ENCODE results near the gene CDC73. TPM values are rescaled to one million over a fixed set of nuclear protein-coding genes. Genes with fewer than 3 reads are reported as not detected.

CDC73 gene
- total and polyA plus RNA-seq, 10 of the 15 experiments (the other 5 are each of a cell fraction or from before 2014, with no cell fraction given), result 10.6 to 43.4 (median 21.7) TPM

- intact Hi-C loops (cut with micrococcal nuclease; ENCODE audit: unreplicated experiment), result no loop called here
Measured at GRCh38 chr1:193157360-193157759, 35.5 kb downstream of the CDC73 start.

GRCh38 chr1:193176113-193176512 lies 54.3 kb downstream of the CDC73 start:
- FAIRE-seq, result no peak
- no peak for TF ChIP-seq POLR2AphosphoS5 (IDR thresholded peaks at IDR 0.05; ENCODE audit: low read length)
- no peak for TF ChIP-seq ATF2 (IDR thresholded peaks at IDR 0.05; ENCODE audit: low read length)
- TF ChIP-seq EED (IDR thresholded peaks at IDR 0.05; ENCODE audit: low read depth), result no peak
- TF ChIP-seq HCFC1 (IDR thresholded peaks at IDR 0.05; ENCODE audit: low read length), result no peak
- no peak for TF ChIP-seq NFXL1 (IDR thresholded peaks at IDR 0.05; ENCODE audit: borderline replicate concordance)
- no peak for TF ChIP-seq STAT3 (IDR thresholded peaks at IDR 0.05; ENCODE audit: low read depth, low read length)
- TF ChIP-seq BCL3 (IDR thresholded peaks at IDR 0.05; ENCODE audit: borderline replicate concordance, insufficient read depth, low read depth, low read length, poor library complexity, severe bottlenecking), result no peak
- no peak for TF ChIP-seq RAD51 (IDR thresholded peaks at IDR 0.05)
- no peak for TF ChIP-seq NFYA (IDR thresholded peaks at IDR 0.05; ENCODE audit: borderline replicate concordance, low read depth, low read length)
- TF ChIP-seq TCF12 (IDR thresholded peaks at IDR 0.05; ENCODE audit: low read depth, low read length), result no peak

More at GRCh38 chr1:193157360-193157759, 35.5 kb downstream of the CDC73 start:
- Histone ChIP-seq H3K27me3 (replicated peaks in 1 of 2; ENCODE audit: control insufficient read depth in 2 of 2, insufficient read depth in 2 of 2, low read length in 1 of 2) (no peaks in the 10 kb centered on the region), H3K36me3 (ENCODE audit: control insufficient read depth in 2 of 2, insufficient read depth in 2 of 2, low read length in 1 of 2) (peaks cover 0 to 4% of the 10 kb centered on the region in 2 experiments; a peak in 2 of 4 replicates), H3K4me2 (ENCODE audit: control insufficient read depth, insufficient read depth) (no peak overlapping the region), H3K27ac (ENCODE audit: control insufficient read depth, insufficient read depth) (no peak overlapping the region), H3K4me3 (no peak overlapping the region), H3K9me3 (replicated peaks; ENCODE audit: control insufficient read depth, insufficient read depth, low read length) (no peaks in the 10 kb centered on the region), H3K79me2 (ENCODE audit: control insufficient read depth, insufficient read depth, low read length) (no peaks in the 10 kb centered on the region), H2AFZ (ENCODE audit: control insufficient read depth, low read depth, low read length) (no peak overlapping the region), H4K20me1 (ENCODE audit: control insufficient read depth, insufficient read depth) (no peaks in the 10 kb centered on the region), H3K4me1 (ENCODE audit: control insufficient read depth, insufficient read depth, low read length) (no peaks in the 10 kb centered on the region), H3K9ac (ENCODE audit: control insufficient read depth, insufficient read depth, low read length) (no peak overlapping the region)
- POLR2A ChIA-PET, result no interaction called here
- in situ Hi-C loops (cut with MboI), result no loop called here
- WGBS (ENCODE audit: insufficient coverage, insufficient replicate concordance, low lambda C conversion rate, missing lambda C conversion rate), result 96% methylated on average over 2 of the region's 2 CpGs
- ATAC-seq (no peak), FAIRE-seq (no peak), DNase-seq (ENCODE audit: low read depth, low spot score) (no peak)
- SMC1A ChIA-PET (ENCODE audit: uncharacterized antibody, unreplicated experiment), result interaction anchor here (0.9 to 1.8 kb wide), 2 partner anchors 20 to 26 kb away, joined by 4 read pairs; no protein-coding TSS in a partner anchor
- TF ChIP-seq NR2F1 (conservative IDR thresholded peaks at IDR 0.05), result no peak
- no peak for TF ChIP-seq HDGF (IDR thresholded peaks at IDR 0.05)
- no peak for TF ChIP-seq USF1 (IDR thresholded peaks at IDR 0.05; ENCODE audit: borderline replicate concordance, extremely low read length, insufficient read depth, low read depth, low read length)
- CTCF ChIA-PET, result interaction anchor here (0.8 to 1.8 kb wide), 3 partner anchors 26 to 684 kb away, joined by 3 to 5 read pairs (median 3); no protein-coding TSS in a partner anchor
- BruUV-seq (replicated peaks), result no TSS peak
- RAD21 ChIA-PET (ENCODE audit: unreplicated experiment), result interaction anchor here (1.9 kb wide), 1 partner anchor 31 kb away, joined by 7 read pairs; no protein-coding TSS in a partner anchor

More at GRCh38 chr1:193176113-193176512, 54.3 kb downstream of the CDC73 start:
- Histone ChIP-seq H3K9me3 (replicated peaks; ENCODE audit: control insufficient read depth, insufficient read depth, low read length) (no peaks in the 10 kb centered on the region), H4K20me1 (ENCODE audit: control insufficient read depth, insufficient read depth) (no peaks in the 10 kb centered on the region; the same call in 1 of the 2 replicates), H3K9ac (ENCODE audit: control insufficient read depth, insufficient read depth, low read length) (no peak overlapping the region), H3K4me2 (ENCODE audit: control insufficient read depth, insufficient read depth) (no peak overlapping the region), H3K36me3 (ENCODE audit: control insufficient read depth in 2 of 2, insufficient read depth in 2 of 2, low read length in 1 of 2) (no peaks in the 10 kb centered on the region), H3K27me3 (replicated peaks in 1 of 2; ENCODE audit: control insufficient read depth in 2 of 2, insufficient read depth in 2 of 2, low read length in 1 of 2) (no peaks in the 10 kb centered on the region), H3K79me2 (ENCODE audit: control insufficient read depth, insufficient read depth, low read length) (no peaks in the 10 kb centered on the region; the same call in none of the 2 replicates), H2AFZ (ENCODE audit: control insufficient read depth, low read depth, low read length) (no peak overlapping the region), H3K27ac (ENCODE audit: control insufficient read depth, insufficient read depth) (no peak overlapping the region), H3K4me3 (no peak overlapping the region), H3K4me1 (ENCODE audit: control insufficient read depth, insufficient read depth, low read length) (no peaks in the 10 kb centered on the region)
- DNase-seq (ENCODE audit: low read depth, low spot score) (no peak), ATAC-seq (no peak)
- in situ Hi-C loops (cut with MboI) (no loop called here), intact Hi-C loops (cut with micrococcal nuclease; ENCODE audit: unreplicated experiment) (no loop called here)
- no TSS peak for BruUV-seq (replicated peaks)
- RAD21 ChIA-PET (ENCODE audit: unreplicated experiment), result no interaction called here
- CTCF ChIA-PET, result interaction anchor here (1.5 kb wide), 1 partner anchor 11 kb away, joined by 3 read pairs; no protein-coding TSS in a partner anchor
- POLR2A ChIA-PET, result no interaction called here
- 17% methylated on average over 1 of the region's 1 CpG for WGBS (ENCODE audit: insufficient coverage, insufficient replicate concordance, low lambda C conversion rate, missing lambda C conversion rate)
- SMC1A ChIA-PET (ENCODE audit: uncharacterized antibody, unreplicated experiment), result no interaction called here
